Measurements from ENCODE around the gene RIMKLB.

DNA sequence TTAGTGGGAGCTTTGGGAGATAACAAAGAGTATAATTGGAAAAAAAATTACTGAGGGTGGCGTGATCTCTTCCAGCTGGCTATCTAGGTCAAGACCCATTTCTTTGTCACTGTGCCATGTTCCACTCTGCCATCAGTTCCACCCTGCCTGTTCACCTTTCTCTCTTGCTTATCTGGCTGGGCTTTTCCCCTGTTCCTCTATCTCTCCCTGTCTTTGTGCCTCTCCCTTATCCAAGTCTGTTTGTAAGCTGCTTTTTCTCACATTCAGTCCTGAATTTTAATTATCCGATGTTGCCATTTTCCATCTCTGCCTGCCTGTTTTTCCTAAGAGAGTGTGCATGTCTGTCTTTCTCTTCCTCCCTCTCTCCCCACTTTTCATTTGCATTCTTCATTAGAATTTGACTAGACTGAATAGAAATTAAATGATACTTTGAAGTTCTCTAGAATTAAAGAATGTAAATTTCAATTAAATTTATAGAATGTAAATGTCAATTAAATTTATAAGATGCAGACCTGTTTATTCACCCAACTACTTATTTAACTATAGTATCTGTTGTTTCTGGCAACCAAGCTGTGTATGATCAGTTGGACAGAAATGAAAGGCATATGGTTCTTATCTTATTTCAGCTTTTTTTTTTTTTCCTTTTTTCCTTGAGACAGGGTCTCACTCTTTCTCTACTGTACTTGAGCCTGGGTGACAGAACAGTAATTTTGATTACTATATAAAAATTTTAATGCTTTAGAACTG is 83.8 kb downstream of the RIMKLB start:
- no peak for TF ChIP-seq ASH2L (IDR thresholded peaks at IDR 0.05; ENCODE audit: borderline replicate concordance, low read depth)
- no peak for TF ChIP-seq POLR2AphosphoS2 (IDR thresholded peaks at IDR 0.05; ENCODE audit: low read depth, low read length)
- TF ChIP-seq POLR2A (IDR thresholded peaks at IDR 0.05; ENCODE audit: low read depth, low read length): no peak
- no peak for TF ChIP-seq FOXM1 (IDR thresholded peaks at IDR 0.05; ENCODE audit: low read depth, low read length)
- TF ChIP-seq, protein P1, sequence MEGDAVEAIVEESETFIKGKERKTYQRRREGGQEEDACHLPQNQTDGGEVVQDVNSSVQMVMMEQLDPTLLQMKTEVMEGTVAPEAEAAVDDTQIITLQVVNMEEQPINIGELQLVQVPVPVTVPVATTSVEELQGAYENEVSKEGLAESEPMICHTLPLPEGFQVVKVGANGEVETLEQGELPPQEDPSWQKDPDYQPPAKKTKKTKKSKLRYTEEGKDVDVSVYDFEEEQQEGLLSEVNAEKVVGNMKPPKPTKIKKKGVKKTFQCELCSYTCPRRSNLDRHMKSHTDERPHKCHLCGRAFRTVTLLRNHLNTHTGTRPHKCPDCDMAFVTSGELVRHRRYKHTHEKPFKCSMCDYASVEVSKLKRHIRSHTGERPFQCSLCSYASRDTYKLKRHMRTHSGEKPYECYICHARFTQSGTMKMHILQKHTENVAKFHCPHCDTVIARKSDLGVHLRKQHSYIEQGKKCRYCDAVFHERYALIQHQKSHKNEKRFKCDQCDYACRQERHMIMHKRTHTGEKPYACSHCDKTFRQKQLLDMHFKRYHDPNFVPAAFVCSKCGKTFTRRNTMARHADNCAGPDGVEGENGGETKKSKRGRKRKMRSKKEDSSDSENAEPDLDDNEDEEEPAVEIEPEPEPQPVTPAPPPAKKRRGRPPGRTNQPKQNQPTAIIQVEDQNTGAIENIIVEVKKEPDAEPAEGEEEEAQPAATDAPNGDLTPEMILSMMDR (IDR thresholded peaks at IDR 0.05 in 2 of 3, conservative IDR thresholded peaks at IDR 0.05 in 1 of 3; ENCODE audit: control insufficient read depth in 2 of 3, extremely low read depth in 1 of 3, insufficient read depth in 1 of 3, low read depth in 3 of 3, low read length in 3 of 3): no peak
- TF ChIP-seq YY1 (IDR thresholded peaks at IDR 0.05; ENCODE audit: low read depth, low read length): no peak
- no peak for TF ChIP-seq HDAC2 (IDR thresholded peaks at IDR 0.05)
- no peak for TF ChIP-seq SIX5 (IDR thresholded peaks at IDR 0.05; ENCODE audit: low read depth, low read length, severe bottlenecking)
- no peak for TF ChIP-seq SMC3 (IDR thresholded peaks at IDR 0.05; ENCODE audit: borderline replicate concordance, low read length)
- TF ChIP-seq, protein P2, sequence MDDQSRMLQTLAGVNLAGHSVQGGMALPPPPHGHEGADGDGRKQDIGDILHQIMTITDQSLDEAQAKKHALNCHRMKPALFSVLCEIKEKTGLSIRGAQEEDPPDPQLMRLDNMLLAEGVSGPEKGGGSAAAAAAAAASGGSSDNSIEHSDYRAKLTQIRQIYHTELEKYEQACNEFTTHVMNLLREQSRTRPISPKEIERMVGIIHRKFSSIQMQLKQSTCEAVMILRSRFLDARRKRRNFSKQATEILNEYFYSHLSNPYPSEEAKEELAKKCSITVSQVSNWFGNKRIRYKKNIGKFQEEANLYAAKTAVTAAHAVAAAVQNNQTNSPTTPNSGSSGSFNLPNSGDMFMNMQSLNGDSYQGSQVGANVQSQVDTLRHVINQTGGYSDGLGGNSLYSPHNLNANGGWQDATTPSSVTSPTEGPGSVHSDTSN (IDR thresholded peaks at IDR 0.05; ENCODE audit: insufficient replicate concordance, low read depth, low read length): no peak
- TF ChIP-seq EGR1 (IDR thresholded peaks at IDR 0.05; ENCODE audit: borderline replicate concordance in 1 of 2, low read depth in 2 of 2, low read length in 2 of 2): no peak
- TF ChIP-seq RAD21 (IDR thresholded peaks at IDR 0.05; ENCODE audit: insufficient read depth, low read depth, low read length): no peak
- no peak for TF ChIP-seq CBX3 (IDR thresholded peaks at IDR 0.05; ENCODE audit: borderline replicate concordance, low read depth)
